ENCODE measurements around the gene ASPDH.

ASPDH gene

GRCh38 chr19:50498219-50499056 is 15.3 kb downstream of the ASPDH start:
- in situ Hi-C loops (cut with MboI; ENCODE audit: low sequenced_read_pairs), result no loop called here

GRCh38 chr19:50497022-50497405 is 16.7 kb downstream of the ASPDH start:
- in situ Hi-C loops (cut with MboI; ENCODE audit: low sequenced_read_pairs), result no loop called here

- in situ Hi-C loops (cut with MboI; ENCODE audit: low sequenced_read_pairs), result no loop called here
Measured at GRCh38 chr19:50496189-50497021, 17.3 kb downstream of the ASPDH start.

- in situ Hi-C loops (cut with MboI; ENCODE audit: low sequenced_read_pairs), result no loop called here
Measured at GRCh38 chr19:50495020-50495531, 18.6 kb downstream of the ASPDH start.

GRCh38 chr19:50494186-50495019 is 19.3 kb downstream of the ASPDH start:
- in situ Hi-C loops (cut with MboI; ENCODE audit: low sequenced_read_pairs), result no loop called here

- in situ Hi-C loops (cut with MboI; ENCODE audit: low sequenced_read_pairs), result no loop called here
Measured at GRCh38 chr19:50493171-50493570, 20.5 kb downstream of the ASPDH start.

- in situ Hi-C loops (cut with MboI; ENCODE audit: low sequenced_read_pairs), result no loop called here
Measured at GRCh38 chr19:50492303-50493052, 21.2 kb downstream of the ASPDH start.

- in situ Hi-C loops (cut with MboI; ENCODE audit: low sequenced_read_pairs), result no loop called here
Measured at GRCh38 chr19:50490991-50491472, 22.7 kb downstream of the ASPDH start.

GRCh38 chr19:50490411-50490811 is 23.3 kb downstream of the ASPDH start:
- in situ Hi-C loops (cut with MboI; ENCODE audit: low sequenced_read_pairs), result no loop called here

- in situ Hi-C loops (cut with MboI; ENCODE audit: low sequenced_read_pairs), result no loop called here
Measured at GRCh38 chr19:50489461-50490011, 24.2 kb downstream of the ASPDH start.

- in situ Hi-C loops (cut with MboI; ENCODE audit: low sequenced_read_pairs), result no loop called here
Measured at GRCh38 chr19:50488389-50489194, 25.1 kb downstream of the ASPDH start.

- in situ Hi-C loops (cut with MboI; ENCODE audit: low sequenced_read_pairs), result no loop called here
Measured at GRCh38 chr19:50486823-50487515, 26.7 kb downstream of the ASPDH start.

GRCh38 chr19:50485284-50485955 is 28.3 kb downstream of the ASPDH start:
- in situ Hi-C loops (cut with MboI; ENCODE audit: low sequenced_read_pairs), result no loop called here

- in situ Hi-C loops (cut with MboI; ENCODE audit: low sequenced_read_pairs), result no loop called here
Measured at GRCh38 chr19:50482916-50483315, 30.8 kb downstream of the ASPDH start.

GRCh38 chr19:50482271-50482855 is 31.4 kb downstream of the ASPDH start:
- in situ Hi-C loops (cut with MboI; ENCODE audit: low sequenced_read_pairs), result no loop called here

- in situ Hi-C loops (cut with MboI; ENCODE audit: low sequenced_read_pairs), result no loop called here
Measured at GRCh38 chr19:50481351-50482149, 32.2 kb downstream of the ASPDH start.

All from hTERT RPE-1 (cell line).